ENCODE data around the gene IRF7. TPM values are rescaled to one million over a fixed set of nuclear protein-coding genes. Genes with fewer than 3 reads are reported as not detected.

The IRF7 gene
- total and polyA plus RNA-seq, 9 donors: 0.28 to 59.1 (median 17.1) TPM

GRCh38 chr11:607971-608659 lies 7.6 kb downstream of the IRF7 start:
- intact Hi-C loops (cut with DNase I): no loop called here

GRCh38 chr11:607020-607780 lies 8.6 kb downstream of the IRF7 start:
- H3K4me1 ChIP-seq (ENCODE audit: insufficient read depth): no peaks in the 10 kb centered on the region
- peak overlapping the region in 1 of 2 donors; percentile 53 for H3K27ac ChIP-seq
- no peak for TF ChIP-seq EP300 (IDR thresholded peaks at IDR 0.05)
- intact Hi-C loops (cut with DNase I): no loop called here
- DNase-seq: peak in 2 of 5 donors; percentile 39 to 48
- H3K36me3 ChIP-seq: no peaks in the 10 kb centered on the region
- no peak overlapping the region for H3K4me3 ChIP-seq
- H3K27me3 ChIP-seq: no peaks in the 10 kb centered on the region
- 77 to 84% (median 77%) methylated on average over 33 to 35 of the region's 35 CpGs for WGBS, 3 donors
- H3K9me3 ChIP-seq: no peaks in the 10 kb centered on the region

More at GRCh38 chr11:607971-608659, 7.6 kb downstream of the IRF7 start:
- no peaks in the 10 kb centered on the region for H3K36me3 ChIP-seq
- H3K9me3 ChIP-seq: no peaks in the 10 kb centered on the region
- H3K4me1 ChIP-seq (ENCODE audit: insufficient read depth): no peaks in the 10 kb centered on the region
- TF ChIP-seq EP300 (IDR thresholded peaks at IDR 0.05) (no peak), POLR2A (IDR thresholded peaks at IDR 0.05) (no peak), CTCF (IDR thresholded peaks at IDR 0.05) (no peak)
- H3K4me3 ChIP-seq: no peak overlapping the region
- WGBS, 3 donors: 75 to 82% (median 80%) methylated on average over 44 to 45 of the region's 45 CpGs
- DNase-seq: peak in 2 of 5 donors; percentile 26 to 30
- H3K27me3 ChIP-seq: no peaks in the 10 kb centered on the region
- no peak overlapping the region for H3K27ac ChIP-seq

GRCh38 chr11:606245-606644 lies 9.5 kb downstream of the IRF7 start:
- 21 to 31% (median 26%) methylated on average over 10 to 19 of the region's 19 CpGs for WGBS, 3 donors
- TF ChIP-seq CTCF (IDR thresholded peaks at IDR 0.05): no peak
- TF ChIP-seq EP300 (IDR thresholded peaks at IDR 0.05): no peak
- TF ChIP-seq POLR2A (IDR thresholded peaks at IDR 0.05): no peak
- H3K36me3 ChIP-seq: no peaks in the 10 kb centered on the region
- H3K27ac ChIP-seq: peak overlapping the region; percentile 53 to 64
- H3K4me3 ChIP-seq: no peak overlapping the region
- intact Hi-C loops (cut with DNase I): no loop called here
- H3K9me3 ChIP-seq: no peaks in the 10 kb centered on the region
- H3K27me3 ChIP-seq: no peaks in the 10 kb centered on the region
- peak; percentile 80 to 93 (median 86) for DNase-seq
- no peaks in the 10 kb centered on the region for H3K4me1 ChIP-seq (ENCODE audit: insufficient read depth)

GRCh38 chr11:605286-606129 lies 10.2 kb downstream of the IRF7 start:
- Histone ChIP-seq H3K4me1 (ENCODE audit: insufficient read depth) (no peaks in the 10 kb centered on the region), H3K27me3 (no peaks in the 10 kb centered on the region), H3K4me3 (no peak overlapping the region), H3K36me3 (no peaks in the 10 kb centered on the region), H3K27ac (peak overlapping the region; percentile 53 to 64), H3K9me3 (no peaks in the 10 kb centered on the region)
- intact Hi-C loops (cut with DNase I): no loop called here
- DNase-seq: peak in 2 of 5 donors; percentile 42 to 51
- TF ChIP-seq CTCF (IDR thresholded peaks at IDR 0.05) (no peak), EP300 (IDR thresholded peaks at IDR 0.05) (no peak), POLR2A (IDR thresholded peaks at IDR 0.05) (no peak)
- WGBS, 3 donors: 87 to 91% (median 88%) methylated on average over 33 of the region's 33 CpGs

Data from ovary (tissue), 9 donors.